ENCODE data around the gene L3MBTL2.

Gene L3MBTL2

GRCh38 chr22:41280854-41281253, 75.7 kb downstream of the L3MBTL2 start:
- no peak for DNase-seq

Measured in suppressor macrophage treated with lipopolysaccharide for 4 hours (primary cell).